HG03045 (cell line): ENCODE measurements around the gene PHACTR1.
"Not testable (repeated sequence)": the region's sequence is repeated elsewhere in the genome, so short reads cannot be mapped to it uniquely, and the experiment has no call there.

ENCODE experiments used
- ATAC-seq: cut with Tn5 transposase; IDR thresholded peaks from one replicate; pipeline ENCODE4 v1.9.1; 2021; ENCODE audit warnings: mild to moderate bottlenecking, moderate library complexity; ENCODE audit not compliant: unreplicated experiment

PHACTR1 gene

DNA sequence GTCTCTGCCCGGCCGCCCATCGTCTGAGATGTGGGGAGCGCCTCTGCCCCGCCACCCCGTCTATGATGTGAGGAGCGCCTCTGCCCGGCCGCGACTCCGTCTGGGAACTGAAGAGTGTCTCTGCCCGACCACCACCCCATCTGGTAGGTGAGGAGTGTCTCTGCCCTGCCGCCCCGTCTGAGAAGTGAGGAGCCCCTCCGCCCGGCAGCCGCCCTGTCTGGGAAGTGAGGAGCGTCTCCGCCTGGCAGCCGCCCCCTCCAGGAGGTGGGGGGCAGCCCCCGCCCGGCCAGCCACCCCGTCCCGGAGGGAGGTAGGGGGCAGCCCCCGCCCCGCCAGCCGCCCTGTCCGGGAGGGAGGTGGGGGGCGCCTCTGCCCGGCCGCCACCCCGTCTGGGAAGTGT is 417.3 kb downstream of the PHACTR1 start:
- not testable (repeated sequence) for ATAC-seq

DNA sequence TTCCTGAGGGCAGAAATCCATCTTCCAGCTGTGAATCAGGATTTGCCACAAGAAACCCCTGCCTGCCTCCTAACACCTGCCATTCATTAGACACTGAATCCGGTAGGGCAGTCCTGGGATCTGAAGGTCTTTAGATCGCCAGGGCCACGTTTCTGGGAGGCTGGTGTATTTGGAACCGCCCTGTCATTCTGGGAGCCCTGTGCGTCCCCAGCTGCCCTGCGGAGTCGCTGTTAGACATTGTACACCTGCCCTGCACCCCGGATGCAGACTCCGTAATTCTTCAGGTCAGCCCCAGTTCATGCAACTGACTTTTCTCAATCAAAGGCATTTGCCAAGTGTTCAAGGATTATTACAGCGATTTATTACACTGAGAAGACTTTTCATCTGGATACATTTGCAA is 418.6 kb downstream of the PHACTR1 start:
- ATAC-seq, result no peak

GRCh38 chr6:13139119-13139518 is 422.6 kb downstream of the PHACTR1 start:
- no peak for ATAC-seq

DNA sequence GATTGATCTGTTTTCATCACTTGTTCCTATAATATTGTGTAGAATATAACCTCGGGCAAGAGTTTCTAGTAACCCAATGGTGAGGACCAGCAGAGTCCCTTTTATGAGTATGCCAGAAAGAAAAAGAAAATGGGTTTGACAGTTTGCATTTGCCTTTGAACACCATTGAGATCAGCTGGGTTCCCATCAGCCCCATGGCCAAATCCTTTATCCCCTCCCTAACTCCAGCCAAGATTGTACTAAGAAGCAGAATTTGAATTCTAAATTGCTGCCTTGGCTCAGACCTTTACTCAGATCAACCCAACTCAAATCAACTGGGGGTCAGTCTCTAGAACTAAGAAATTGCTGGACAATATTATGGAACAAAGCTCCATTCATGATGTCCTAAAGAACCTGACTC is 424.4 kb downstream of the PHACTR1 start:
- ATAC-seq, result no peak

DNA sequence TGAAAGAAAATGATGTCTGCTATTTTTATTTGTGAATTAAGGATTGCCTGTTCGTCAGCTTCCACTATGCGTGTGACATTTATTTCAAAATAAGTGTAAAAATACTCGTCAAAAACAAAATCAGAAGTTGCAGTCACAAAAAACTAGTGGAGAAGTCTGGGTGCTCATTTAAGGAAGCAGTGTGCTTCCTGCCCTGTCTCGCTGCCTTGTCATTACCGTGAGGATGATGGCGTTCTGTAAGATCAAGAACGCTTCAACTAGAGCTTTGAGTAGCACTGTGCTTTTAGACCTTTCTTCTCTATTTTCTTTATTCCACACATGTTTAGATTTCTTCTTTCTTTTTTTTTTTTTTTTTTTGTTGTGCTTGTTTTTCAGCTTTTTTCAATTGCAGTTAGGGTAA is 424.8 kb downstream of the PHACTR1 start:
- ATAC-seq, result no peak

GRCh38 chr6:13142611-13143010 is 426.0 kb downstream of the PHACTR1 start:
- no peak for ATAC-seq

- no peak for ATAC-seq
These were observed 429.9 kb downstream of the PHACTR1 start for GRCh38 chr6:13146442-13146841.

DNA sequence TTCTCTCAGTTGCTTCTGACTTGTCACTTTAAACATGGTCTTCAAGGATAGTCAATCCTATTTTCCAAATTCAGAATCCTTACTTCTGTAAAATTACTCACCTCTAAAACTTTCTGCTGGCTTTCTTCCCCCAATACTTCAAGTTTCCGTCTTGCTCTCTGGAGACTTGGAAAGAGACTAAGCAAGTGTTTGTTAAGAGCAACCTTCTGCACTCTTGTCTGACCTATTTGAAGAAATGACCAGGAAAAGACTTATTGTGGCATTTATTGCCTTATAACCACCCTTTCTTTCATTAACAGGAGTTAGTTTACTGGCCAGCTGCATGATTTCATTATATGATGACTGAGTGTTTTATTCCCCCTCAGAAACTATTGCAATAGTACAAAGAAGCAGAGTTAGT is 430.8 kb downstream of the PHACTR1 start:
- ATAC-seq, result no peak

DNA sequence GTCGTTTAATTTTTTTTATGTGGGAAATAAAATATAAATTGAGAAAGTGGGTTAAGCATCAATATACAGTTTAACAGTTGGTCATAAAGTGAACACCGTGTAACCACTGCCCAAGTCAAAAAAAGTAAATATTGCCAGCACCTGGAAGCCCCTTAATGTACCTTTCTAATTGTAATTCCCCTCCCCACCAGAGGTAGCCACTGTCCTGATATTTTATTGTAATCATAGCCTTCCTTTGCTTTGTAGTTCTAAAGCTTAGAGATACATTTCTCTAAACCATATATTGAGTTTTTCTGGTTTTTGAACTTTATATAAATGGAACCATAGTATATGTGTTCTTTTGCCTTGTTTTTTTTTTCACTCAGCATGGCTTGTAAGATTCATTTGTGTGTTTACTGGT is 431.2 kb downstream of the PHACTR1 start:
- ATAC-seq, result no peak

GRCh38 chr6:13152764-13153163 is 436.2 kb downstream of the PHACTR1 start:
- no peak for ATAC-seq

DNA sequence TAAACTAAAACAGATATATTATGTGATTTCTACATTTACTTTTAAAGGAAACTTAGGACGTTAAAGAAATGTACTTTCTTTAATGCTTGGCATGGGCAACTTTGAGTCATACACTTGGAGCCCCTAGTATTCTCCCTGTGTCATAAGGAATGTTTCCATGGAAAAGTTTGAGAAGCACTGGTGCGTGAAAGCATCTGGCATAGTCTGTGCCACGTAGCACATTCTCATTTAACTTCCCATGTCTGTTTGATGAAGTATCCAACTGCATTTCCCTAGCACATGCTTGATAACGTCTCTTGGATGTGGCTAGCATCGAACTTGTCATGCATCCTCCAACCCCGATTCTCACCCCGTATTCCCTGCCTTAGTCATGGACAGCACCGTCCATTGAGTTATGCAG is 439.8 kb downstream of the PHACTR1 start:
- no peak for ATAC-seq

- ATAC-seq, result no peak
These were observed 440.7 kb downstream of the PHACTR1 start for GRCh38 chr6:13157293-13157692.

DNA sequence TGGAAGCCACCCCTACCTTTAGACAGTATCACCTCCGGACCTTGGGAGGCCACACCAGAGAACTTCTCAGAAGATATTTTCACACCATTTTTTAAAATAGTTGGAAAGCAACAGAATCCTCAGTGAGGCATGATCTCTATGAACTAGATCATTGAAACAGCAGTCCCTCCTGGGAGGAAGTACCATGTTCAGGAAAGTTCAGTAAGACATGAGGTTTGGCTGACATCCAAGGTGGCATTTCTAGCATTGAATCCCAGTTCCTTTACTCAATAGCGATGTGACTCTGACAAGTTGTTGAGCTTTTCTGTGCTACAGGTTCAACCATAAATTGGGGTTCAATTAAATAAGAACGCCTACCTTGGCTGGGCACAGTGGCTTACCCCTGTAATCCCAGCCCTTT is 442.7 kb downstream of the PHACTR1 start:
- ATAC-seq, result no peak

DNA sequence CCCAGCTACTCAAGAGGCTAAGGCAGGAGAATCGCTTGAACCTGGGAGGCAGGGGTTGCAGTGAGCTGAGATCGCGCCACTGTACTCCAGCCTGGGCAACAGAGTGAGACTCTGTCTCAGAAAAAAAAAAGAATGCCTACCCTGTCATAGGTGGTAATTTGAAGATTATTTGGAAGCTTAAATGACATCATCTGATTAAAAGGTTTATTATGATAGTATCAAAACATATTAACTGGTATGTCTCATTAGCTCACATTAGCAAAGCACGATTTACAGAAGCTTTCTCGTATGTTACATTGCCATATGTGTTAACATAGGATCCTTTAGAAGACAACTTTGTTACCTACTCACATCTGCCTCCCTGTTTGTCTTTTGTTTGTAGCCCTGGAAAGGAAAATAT is 443.3 kb downstream of the PHACTR1 start:
- ATAC-seq, result not testable (repeated sequence)

DNA sequence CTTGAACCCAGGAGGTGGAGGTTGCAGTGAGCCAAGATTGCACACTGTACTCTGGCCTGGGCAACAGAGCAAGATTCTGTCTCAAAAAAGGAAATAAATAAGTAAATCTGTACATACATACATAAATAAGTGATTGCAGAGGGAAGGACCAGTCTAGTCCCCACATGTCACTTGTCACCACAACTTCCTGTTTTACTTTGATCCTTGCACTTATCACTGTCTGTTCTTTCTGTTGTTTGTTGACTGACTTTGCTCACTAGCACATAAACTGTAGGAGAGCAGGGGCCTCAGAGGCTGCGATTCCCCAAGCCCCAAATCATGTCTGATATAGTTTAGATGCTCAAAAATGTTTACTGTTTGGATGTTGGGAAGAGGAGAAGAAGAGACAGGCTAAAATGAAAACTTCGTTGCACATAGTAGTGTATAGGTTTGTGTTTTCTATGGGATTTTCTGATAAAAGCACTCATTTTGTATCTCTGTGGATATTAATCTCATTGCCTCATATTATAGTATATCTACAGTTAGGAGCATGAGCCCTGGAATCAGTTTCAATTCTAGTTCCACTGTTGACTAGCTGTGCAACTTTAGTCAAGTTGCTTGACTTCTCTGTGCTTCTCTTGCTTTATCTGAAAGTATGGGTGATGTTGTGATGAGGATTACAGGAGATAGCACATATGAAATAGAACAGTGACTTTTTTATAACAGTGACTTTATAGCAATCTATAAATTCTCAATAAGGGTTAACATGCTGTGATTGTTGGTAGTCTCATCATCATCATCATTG is 446.8 kb downstream of the PHACTR1 start:
- ATAC-seq, result no peak

DNA sequence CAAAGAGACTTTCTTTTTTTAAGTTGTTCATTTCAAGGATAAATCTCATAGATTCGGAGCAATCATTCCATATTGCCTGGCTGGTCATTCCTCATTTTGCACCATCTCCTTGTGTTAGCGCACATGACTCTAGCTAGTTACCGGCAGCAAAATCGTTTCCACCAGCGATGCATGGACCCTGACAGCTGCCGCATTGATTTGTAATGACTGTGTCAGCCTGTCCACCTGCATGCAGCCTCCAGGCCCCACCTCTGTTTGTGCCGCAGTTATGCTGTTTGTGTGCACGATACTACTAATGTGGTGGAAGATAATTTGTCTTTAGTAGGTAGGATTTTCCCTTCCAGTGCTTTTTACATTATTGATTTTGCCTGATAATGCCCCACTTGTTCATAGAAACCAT is 447.7 kb downstream of the PHACTR1 start:
- ATAC-seq, result no peak

DNA sequence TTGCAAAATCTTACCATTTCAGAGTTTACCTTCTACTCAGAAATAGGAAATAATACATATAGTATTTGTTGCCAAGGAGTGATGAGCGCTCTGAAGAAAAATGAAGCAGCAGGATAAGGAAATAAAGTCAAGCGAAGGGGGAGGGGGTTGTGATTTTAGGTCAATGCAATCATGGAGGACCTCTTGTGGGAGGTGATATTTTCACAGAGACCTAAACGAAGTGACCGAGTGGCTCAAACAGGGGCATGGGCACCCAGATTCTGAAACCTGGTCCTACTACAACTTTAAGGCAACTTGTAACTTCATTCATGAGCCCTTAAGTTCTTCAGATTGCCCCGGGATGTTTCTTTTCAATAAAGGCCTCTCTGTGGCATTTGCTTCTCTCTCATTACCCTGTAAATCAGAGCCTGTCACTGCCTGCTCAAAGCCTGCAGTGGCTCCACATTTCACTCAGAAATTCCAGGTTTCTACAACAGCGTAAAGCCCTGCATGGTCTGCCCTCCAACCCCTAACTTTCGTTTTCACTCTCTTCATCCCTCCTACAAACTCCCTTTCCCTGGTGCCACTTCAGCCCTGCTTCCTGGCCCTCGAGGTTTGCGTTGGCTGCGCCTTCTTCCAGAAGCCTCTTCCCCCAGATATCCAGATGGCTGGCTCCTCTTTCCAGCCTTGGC is 449.1 kb downstream of the PHACTR1 start:
- ATAC-seq, result no peak

DNA sequence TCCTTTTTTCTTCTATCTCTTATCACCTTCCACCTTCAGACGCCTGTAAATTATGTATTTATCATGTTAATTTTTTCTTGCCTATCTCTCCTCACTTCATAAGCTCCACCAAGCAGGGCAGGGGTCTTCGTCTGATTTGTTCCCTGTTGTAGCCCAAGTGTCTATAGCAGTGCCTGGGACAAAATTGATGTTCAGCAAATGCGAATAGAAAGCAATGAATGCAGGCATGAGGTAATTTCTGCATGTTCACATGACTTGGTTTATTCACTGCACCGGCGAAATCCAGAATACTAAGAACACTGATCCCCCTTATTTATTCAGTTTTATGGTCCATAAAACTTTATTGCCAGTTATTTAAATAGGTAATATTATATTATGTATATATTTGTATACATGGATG is 449.7 kb downstream of the PHACTR1 start:
- no peak for ATAC-seq

- no peak for ATAC-seq
These were observed 450.3 kb downstream of the PHACTR1 start for GRCh38 chr6:13166916-13167315.

DNA sequence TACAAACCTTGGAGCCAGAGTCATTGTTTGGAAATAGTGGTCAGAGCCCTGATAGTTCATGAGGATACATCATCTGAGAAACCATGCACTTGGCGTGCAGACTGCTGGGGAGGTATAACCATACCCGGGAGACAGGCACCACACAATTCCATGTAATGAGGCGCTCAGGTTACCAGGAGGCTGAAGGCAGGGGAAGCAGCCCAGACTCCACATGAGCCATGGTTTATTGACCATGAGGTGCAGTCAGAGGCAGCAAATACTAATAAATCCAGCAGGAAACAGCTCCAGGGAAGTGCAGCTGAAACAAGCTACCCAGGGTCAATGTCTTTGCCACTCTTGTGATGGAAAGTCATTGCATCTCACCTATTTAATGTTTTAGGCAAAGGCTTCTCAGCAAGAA is 455.7 kb downstream of the PHACTR1 start:
- no peak for ATAC-seq

DNA sequence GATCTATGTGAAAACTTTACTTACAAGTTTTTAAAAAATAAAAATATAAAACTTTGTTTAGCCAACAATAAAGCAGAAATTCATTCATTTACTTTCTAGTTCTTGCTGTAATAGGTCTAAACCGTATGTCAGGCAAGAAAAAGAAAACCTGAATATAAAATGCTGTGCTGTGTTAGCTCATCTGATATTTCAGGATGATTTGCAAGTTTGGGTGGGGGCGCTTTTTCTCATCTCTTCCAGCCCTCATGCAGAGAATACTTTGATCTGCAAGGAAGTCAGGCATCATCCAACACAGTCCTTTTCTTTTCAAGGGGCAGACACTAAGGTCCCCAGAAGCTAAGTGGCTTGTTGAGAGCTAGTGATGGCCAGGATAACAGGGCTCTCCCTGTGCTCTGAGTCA is 458.5 kb downstream of the PHACTR1 start:
- no peak for ATAC-seq

- ATAC-seq, result no peak
These were observed 459.2 kb downstream of the PHACTR1 start for GRCh38 chr6:13175759-13176158.

DNA sequence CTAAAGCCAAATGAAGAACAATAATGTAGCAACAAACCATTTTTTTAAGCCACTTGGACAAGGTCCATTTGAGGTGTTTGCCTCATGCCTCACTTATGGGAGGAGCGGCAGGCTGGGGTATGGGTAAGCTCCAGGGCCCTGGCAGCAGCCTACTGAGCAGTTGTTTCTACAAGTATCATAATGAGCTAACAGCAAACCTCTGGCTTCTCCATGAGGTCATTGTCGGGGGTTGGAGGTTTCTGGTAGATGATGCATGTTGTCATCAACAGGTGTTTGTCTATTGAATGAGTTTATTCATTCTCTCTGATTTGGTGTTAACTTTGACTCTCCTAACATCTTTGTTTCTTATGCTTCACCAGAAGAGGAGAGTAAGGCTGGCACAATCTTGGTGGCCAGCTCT is 461.1 kb downstream of the PHACTR1 start:
- no peak for ATAC-seq
